Astrocyte (in vitro differentiated cells and primary cell): ENCODE data around the gene SCN8A.

Source experiments
- EZH2 ChIP-seq: IDR thresholded peaks from 2 replicates; pipeline ENCODE4 v1.6.1; 2012; ENCODE audit warnings: mild to moderate bottlenecking, low read length, inconsistent platforms; ENCODE audit not compliant: insufficient read depth
- TF ChIP-seq, protein P1 (sequence below): IDR thresholded peaks from 2 replicates; pipeline ENCODE4 v1.5.1; 2011; ENCODE audit warnings: low read depth, mild to moderate bottlenecking, inconsistent platforms, low read length, moderate library complexity; ENCODE audit not compliant: insufficient read depth

DNA sequence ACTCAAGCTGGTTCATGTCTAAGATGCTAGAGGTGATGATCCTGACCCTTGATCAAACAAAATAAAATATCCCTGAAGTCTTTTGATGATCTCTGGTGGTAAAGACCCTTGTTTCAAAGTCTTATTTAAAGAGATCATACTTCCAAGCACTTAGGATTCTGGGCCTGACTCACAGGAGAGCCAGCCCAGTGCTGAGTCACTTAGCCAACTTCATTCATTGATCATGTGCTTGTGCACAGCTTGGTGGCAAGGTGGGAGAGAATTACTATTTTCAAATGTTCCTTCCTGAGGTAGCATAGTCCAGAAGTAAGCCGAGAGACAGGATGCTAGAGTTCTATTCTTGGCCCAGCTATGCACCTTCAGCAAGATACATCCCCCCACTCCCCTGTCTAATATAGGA lies 40.6 kb downstream of the SCN8A start:
- TF ChIP-seq, protein P1, sequence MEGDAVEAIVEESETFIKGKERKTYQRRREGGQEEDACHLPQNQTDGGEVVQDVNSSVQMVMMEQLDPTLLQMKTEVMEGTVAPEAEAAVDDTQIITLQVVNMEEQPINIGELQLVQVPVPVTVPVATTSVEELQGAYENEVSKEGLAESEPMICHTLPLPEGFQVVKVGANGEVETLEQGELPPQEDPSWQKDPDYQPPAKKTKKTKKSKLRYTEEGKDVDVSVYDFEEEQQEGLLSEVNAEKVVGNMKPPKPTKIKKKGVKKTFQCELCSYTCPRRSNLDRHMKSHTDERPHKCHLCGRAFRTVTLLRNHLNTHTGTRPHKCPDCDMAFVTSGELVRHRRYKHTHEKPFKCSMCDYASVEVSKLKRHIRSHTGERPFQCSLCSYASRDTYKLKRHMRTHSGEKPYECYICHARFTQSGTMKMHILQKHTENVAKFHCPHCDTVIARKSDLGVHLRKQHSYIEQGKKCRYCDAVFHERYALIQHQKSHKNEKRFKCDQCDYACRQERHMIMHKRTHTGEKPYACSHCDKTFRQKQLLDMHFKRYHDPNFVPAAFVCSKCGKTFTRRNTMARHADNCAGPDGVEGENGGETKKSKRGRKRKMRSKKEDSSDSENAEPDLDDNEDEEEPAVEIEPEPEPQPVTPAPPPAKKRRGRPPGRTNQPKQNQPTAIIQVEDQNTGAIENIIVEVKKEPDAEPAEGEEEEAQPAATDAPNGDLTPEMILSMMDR = no peak
- no peak for TF ChIP-seq EZH2
